B cell (primary cell): Measurements from ENCODE around the gene SNX19. TPM values are rescaled to one million over a fixed set of nuclear protein-coding genes. Genes with fewer than 3 reads are reported as not detected.

Experiments used
- ATAC-seq: fragments of 200-7000 bp; cut with Tn5 transposase; one replicate; pipeline ENCODE4 v1.10.0; 2021; ENCODE audit warnings: low read depth, mild to moderate bottlenecking, moderate number of reproducible peaks, moderate library complexity
- CTCF ChIA-PET: fragments of 350-600 bp; sonication (Branson Sonifier 250); formaldehyde crosslinking; loops from one replicate; lab custom pipeline; 2021; ENCODE audit warnings: antibody characterized with exemption, inconsistent platforms; lab: Charles Lee
- POLR2A ChIA-PET: fragments of 350-600 bp; sonication (Branson Sonifier 250); formaldehyde crosslinking; loops from one replicate; lab custom pipeline; 2021; ENCODE audit warnings: antibody characterized with exemption; lab: Charles Lee
- DNase-seq: peaks from one replicate; pipeline ENCODE4 v3.0.0; 2013
- H2AFZ ChIP-seq: 2 replicates; pipeline ENCODE4 v1.6.1; 2012; ENCODE audit warnings: mild to moderate bottlenecking, low read depth, low read length; ENCODE audit not compliant: insufficient read depth, poor library complexity, severe bottlenecking
- H3K27ac ChIP-seq, 2 donors: 1 replicate in 1 of 2; 2 replicates in 1 of 2; pipeline ENCODE4 v1.5.1; 2012 to 2013; ENCODE audit warnings: low read length in 2 of 2, mild to moderate bottlenecking in 2 of 2, moderate library complexity in 1 of 2
- H3K27me3 ChIP-seq, 4 experiments: fragments of 200-600 bp in 1 of 4; sonication (generic) in 1 of 4; replicated peaks in 1 of 4; 1 replicate in 2 of 4; 2 replicates in 2 of 4; pipeline versions ENCODE4 v1.6.1 to v1.7.0; 2013 to 2016; ENCODE audit warnings: low read length in 3 of 4, mild to moderate bottlenecking in 2 of 4, mixed read lengths in 1 of 4, moderate library complexity in 1 of 4; ENCODE audit not compliant: insufficient read depth in 4 of 4, control insufficient read depth in 3 of 4; ENCODE audit errors: control extremely low read depth in 1 of 4
- H3K36me3 ChIP-seq, 2 experiments: replicated peaks in 1 of 2; 1 replicate in 1 of 2; 2 replicates in 1 of 2; pipeline versions ENCODE4 v1.6.1 to v1.7.1; 2013; ENCODE audit warnings: low read length in 1 of 2; ENCODE audit not compliant: insufficient read depth in 2 of 2, control insufficient read depth in 1 of 2; ENCODE audit errors: control extremely low read depth in 1 of 2, extremely low read depth in 1 of 2
- H3K4me1 ChIP-seq, 2 donors: fragments of 200-600 bp in 1 of 2; sonication (generic) in 1 of 2; 1 replicate in 1 of 2; 2 replicates in 1 of 2; pipeline versions ENCODE4 v1.5.1 to v1.6.1; 2013 to 2017; ENCODE audit warnings: low read length in 2 of 2; ENCODE audit not compliant: control insufficient read depth in 2 of 2, insufficient read depth in 2 of 2
- H3K4me2 ChIP-seq: replicated peaks from 2 replicates; pipeline ENCODE3; 2012; ENCODE audit warnings: mild to moderate bottlenecking, low read depth, low read length; ENCODE audit not compliant: poor library complexity, severe bottlenecking
- H3K4me3 ChIP-seq, 5 experiments: fragments of 200-600 bp in 1 of 5; sonication (generic) in 1 of 5; 1 replicate in 3 of 5; 2 replicates in 2 of 5; pipeline versions ENCODE4 v1.5.1 to v1.7.0; 2011 to 2016; ENCODE audit warnings: low read length in 4 of 5, mild to moderate bottlenecking in 4 of 5, low read depth in 2 of 5, control low read depth in 1 of 5, moderate library complexity in 1 of 5; ENCODE audit not compliant: insufficient read depth in 1 of 5; ENCODE audit errors: control extremely low read depth in 1 of 5, extremely low read depth in 1 of 5
- H3K79me2 ChIP-seq: fragments of 200-600 bp; sonication (generic); one replicate; pipeline ENCODE4 v1.6.0; 2016; ENCODE audit warnings: low read length; ENCODE audit not compliant: control insufficient read depth, insufficient read depth
- H3K9ac ChIP-seq: fragments of 200-600 bp; sonication (generic); 2 replicates; pipeline ENCODE4 v1.6.1; 2017; ENCODE audit warnings: mild to moderate bottlenecking, low read length, moderate library complexity
- H3K9me3 ChIP-seq, 3 donors: one replicate each; pipeline versions ENCODE4 v1.6.1 to v1.7.1; 2013; ENCODE audit warnings: low read length in 2 of 3; ENCODE audit not compliant: control insufficient read depth in 2 of 3, insufficient read depth in 1 of 3; ENCODE audit errors: control extremely low read depth in 1 of 3
- H4K20me1 ChIP-seq: 2 replicates; pipeline ENCODE4 v1.6.0; 2012; ENCODE audit warnings: mild to moderate bottlenecking, low read length; ENCODE audit not compliant: insufficient read depth, control insufficient read depth, poor library complexity, severe bottlenecking
- H3K27ac Mint-ChIP-seq: one replicate; pipeline ENCODE4 v1.8.0; 2021; ENCODE audit warnings: mixed read lengths
- H3K27me3 Mint-ChIP-seq: one replicate; pipeline ENCODE4 v1.8.0; 2021; ENCODE audit warnings: mixed read lengths
- H3K4me1 Mint-ChIP-seq: one replicate; pipeline ENCODE4 v1.8.0; 2021; ENCODE audit warnings: mixed read lengths
- H3K4me3 Mint-ChIP-seq: one replicate; pipeline ENCODE4 v1.8.0; 2021; ENCODE audit warnings: mixed read lengths
- H3K9me3 Mint-ChIP-seq: one replicate; pipeline ENCODE4 v1.8.0; 2022; ENCODE audit warnings: mixed read lengths; ENCODE audit not compliant: insufficient read depth
- EZH2 ChIP-seq: IDR thresholded peaks from 2 replicates; pipeline ENCODE4 v1.6.1; 2012; ENCODE audit warnings: borderline replicate concordance, low read depth, mild to moderate bottlenecking, moderate library complexity, low read length; ENCODE audit not compliant: insufficient read depth, poor library complexity, severe bottlenecking
- WGBS: methylation state at CpG from one replicate; pipeline ENCODE4 v1.1.5; 2013; ENCODE audit warnings: missing lambda C conversion rate; ENCODE audit not compliant: insufficient coverage; 5-methylcytosine and 5-hydroxymethylcytosine counted together
- intact Hi-C: fragments of 100-400 bp; cut with micrococcal nuclease; formaldehyde crosslinking; loops from one replicate; pipeline ENCODE4 v1.10.0; 2022
- polyA plus RNA-seq: library from polyadenylated mRNA; depleted of rRNA; stranded (reverse); fragments of >200 nt; gene quantifications from 2 replicates; pipeline ENCODE4 v1.2.3, GENCODE V29; 2012
- total RNA-seq, 2 donors: library from RNA; stranded (reverse); fragments of 120-200 nt in 1 of 2; gene quantifications; 1 replicate in 1 of 2; 2 replicates in 1 of 2; pipeline versions ENCODE4 v1.2.3 to v1.2.4, GENCODE V29; 2013 to 2022
- TF ChIP-seq, protein P1 (sequence below): fragments of 200-600 bp; IDR thresholded peaks from one replicate; pipeline ENCODE4 v1.8.0; 2022; ENCODE audit warnings: antibody characterized with exemption, mild to moderate bottlenecking

Gene SNX19
- total and polyA plus RNA-seq, 2 donors (not counting 1 experiment from before 2014, with no cell fraction given), result 24.2 to 74.0 TPM

DNA sequence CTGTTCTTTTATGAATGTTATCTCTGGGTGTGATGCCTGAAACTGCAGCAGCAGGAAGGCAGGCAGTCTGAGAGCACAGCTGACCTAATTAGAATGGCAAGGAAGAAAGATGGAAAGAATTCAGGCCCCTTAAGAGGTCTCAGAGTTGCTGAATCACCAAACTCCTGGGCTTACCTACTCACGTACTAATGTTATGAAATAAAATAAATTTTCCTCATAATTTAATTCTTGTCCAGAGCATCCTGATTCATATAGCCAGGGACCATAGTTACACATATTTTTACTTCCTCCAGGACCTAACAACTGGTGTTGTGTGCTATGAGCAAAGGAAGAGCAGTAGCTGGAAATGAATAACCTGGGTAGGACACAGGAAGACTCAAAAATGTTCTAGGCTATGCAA lies 41.9 kb downstream of the SNX19 start:
- H3K27me3 Mint-ChIP-seq, result no peaks in the 10 kb centered on the region
- H3K4me1 Mint-ChIP-seq, result no peaks in the 10 kb centered on the region
- H3K4me3 Mint-ChIP-seq, result no peak overlapping the region
- TF ChIP-seq EZH2, result no peak
- TF ChIP-seq, protein P1, sequence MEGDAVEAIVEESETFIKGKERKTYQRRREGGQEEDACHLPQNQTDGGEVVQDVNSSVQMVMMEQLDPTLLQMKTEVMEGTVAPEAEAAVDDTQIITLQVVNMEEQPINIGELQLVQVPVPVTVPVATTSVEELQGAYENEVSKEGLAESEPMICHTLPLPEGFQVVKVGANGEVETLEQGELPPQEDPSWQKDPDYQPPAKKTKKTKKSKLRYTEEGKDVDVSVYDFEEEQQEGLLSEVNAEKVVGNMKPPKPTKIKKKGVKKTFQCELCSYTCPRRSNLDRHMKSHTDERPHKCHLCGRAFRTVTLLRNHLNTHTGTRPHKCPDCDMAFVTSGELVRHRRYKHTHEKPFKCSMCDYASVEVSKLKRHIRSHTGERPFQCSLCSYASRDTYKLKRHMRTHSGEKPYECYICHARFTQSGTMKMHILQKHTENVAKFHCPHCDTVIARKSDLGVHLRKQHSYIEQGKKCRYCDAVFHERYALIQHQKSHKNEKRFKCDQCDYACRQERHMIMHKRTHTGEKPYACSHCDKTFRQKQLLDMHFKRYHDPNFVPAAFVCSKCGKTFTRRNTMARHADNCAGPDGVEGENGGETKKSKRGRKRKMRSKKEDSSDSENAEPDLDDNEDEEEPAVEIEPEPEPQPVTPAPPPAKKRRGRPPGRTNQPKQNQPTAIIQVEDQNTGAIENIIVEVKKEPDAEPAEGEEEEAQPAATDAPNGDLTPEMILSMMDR, result no peak
- CTCF ChIA-PET, result interaction anchor here (2.3 kb wide), 1 partner anchor 12 kb away, joined by 9 read pairs; no protein-coding TSS in a partner anchor
- Histone ChIP-seq H3K79me2 (no peaks in the 10 kb centered on the region), H3K4me2 (no peak overlapping the region), H3K4me1 (no peaks in the 10 kb centered on the region), H3K4me3 (no peak overlapping the region), H3K27me3 (no peaks in the 10 kb centered on the region), H3K9me3 (no peaks in the 10 kb centered on the region), H4K20me1 (no peaks in the 10 kb centered on the region), H2AFZ (no peak overlapping the region), H3K36me3 (peaks cover 23 to 64% of the 10 kb centered on the region in 2 experiments), H3K9ac (no peak overlapping the region), H3K27ac (no peak overlapping the region)
- no peaks in the 10 kb centered on the region for H3K9me3 Mint-ChIP-seq
- DNase-seq (no peak), ATAC-seq (no peak)
- no CpG with 5 or more reads among the region's 1 CpG for WGBS
- intact Hi-C loops, result no loop called here
- POLR2A ChIA-PET, result no interaction called here
- no peak overlapping the region for H3K27ac Mint-ChIP-seq

DNA sequence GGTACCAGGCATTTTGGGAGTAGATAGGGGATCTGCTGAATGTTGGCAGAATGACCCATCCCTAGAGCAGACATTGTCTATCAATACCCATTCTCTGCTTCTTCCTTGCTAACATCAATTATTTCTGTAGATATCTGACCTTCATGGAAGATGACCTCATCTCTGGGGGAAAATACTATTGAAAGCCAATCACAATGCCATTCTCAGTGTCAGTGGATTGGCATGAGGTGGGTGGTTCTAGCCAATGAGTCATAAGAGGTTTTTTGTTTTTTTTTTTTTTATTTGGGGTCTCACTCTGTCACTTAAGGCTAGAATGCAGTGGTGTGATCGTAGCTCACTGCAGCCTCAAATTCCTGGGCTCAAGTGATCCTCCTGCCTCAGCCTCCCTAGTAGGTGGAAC lies 42.5 kb downstream of the SNX19 start:
- Histone ChIP-seq H3K9me3 (no peaks in the 10 kb centered on the region), H3K27me3 (no peaks in the 10 kb centered on the region), H3K4me2 (no peak overlapping the region), H3K79me2 (no peaks in the 10 kb centered on the region), H3K4me3 (no peak overlapping the region), H3K4me1 (no peaks in the 10 kb centered on the region), H3K9ac (no peak overlapping the region), H3K27ac (no peak overlapping the region), H4K20me1 (no peaks in the 10 kb centered on the region), H2AFZ (no peak overlapping the region), H3K36me3 (peaks cover 24 to 58% of the 10 kb centered on the region in 2 experiments)
- no peak overlapping the region for H3K27ac Mint-ChIP-seq
- H3K4me3 Mint-ChIP-seq, result no peak overlapping the region
- H3K27me3 Mint-ChIP-seq, result no peaks in the 10 kb centered on the region
- no peaks in the 10 kb centered on the region for H3K4me1 Mint-ChIP-seq
- H3K9me3 Mint-ChIP-seq, result no peaks in the 10 kb centered on the region
- ATAC-seq (no peak), DNase-seq (no peak)
- no peak for TF ChIP-seq EZH2
- TF ChIP-seq, protein P1, result no peak
- intact Hi-C loops, result no loop called here
- POLR2A ChIA-PET, result no interaction called here
- 100% methylated on average over 1 of the region's 1 CpG for WGBS
- CTCF ChIA-PET, result interaction anchor here (2.3 kb wide), 1 partner anchor 11 kb away, joined by 9 read pairs; no protein-coding TSS in a partner anchor
